Hepatocyte (in vitro differentiated cells): Measurements from ENCODE around the gene WNK2.

Source experiments
- CTCF ChIP-seq: fragments of 200-600 bp; sonication (generic); IDR thresholded peaks from 2 replicates; pipeline ENCODE4 v1.5.1; 2016; ENCODE audit warnings: antibody characterized with exemption, mild to moderate bottlenecking; ENCODE audit not compliant: poor library complexity
- EZH2 ChIP-seq: fragments of 200-600 bp; sonication (generic); IDR thresholded peaks from 2 replicates; pipeline ENCODE4 v1.6.1; 2016; ENCODE audit warnings: antibody characterized with exemption, mild to moderate bottlenecking, borderline replicate concordance
- EZH2phosphoT487 ChIP-seq: fragments of 200-600 bp; sonication (generic); IDR thresholded peaks from one replicate; pipeline ENCODE4 v1.6.1; 2018; ENCODE audit warnings: antibody characterized with exemption, mild to moderate bottlenecking, low read depth, moderate library complexity; ENCODE audit not compliant: unreplicated experiment, severe bottlenecking

- no peak for TF ChIP-seq CTCF
- no peak for TF ChIP-seq EZH2
- no peak for TF ChIP-seq EZH2phosphoT487
These were observed 96.8 kb downstream of the WNK2 start for GRCh38 chr9:93280661-93281259.
